Measurements from ENCODE around the gene SGK1. TPM values are rescaled to one million over a fixed set of nuclear protein-coding genes. Genes with fewer than 3 reads are reported as not detected.

SGK1 gene
- total RNA-seq, 4 donors from 2014 or later, result 46.2 to 1,239 (median 876) TPM

DNA sequence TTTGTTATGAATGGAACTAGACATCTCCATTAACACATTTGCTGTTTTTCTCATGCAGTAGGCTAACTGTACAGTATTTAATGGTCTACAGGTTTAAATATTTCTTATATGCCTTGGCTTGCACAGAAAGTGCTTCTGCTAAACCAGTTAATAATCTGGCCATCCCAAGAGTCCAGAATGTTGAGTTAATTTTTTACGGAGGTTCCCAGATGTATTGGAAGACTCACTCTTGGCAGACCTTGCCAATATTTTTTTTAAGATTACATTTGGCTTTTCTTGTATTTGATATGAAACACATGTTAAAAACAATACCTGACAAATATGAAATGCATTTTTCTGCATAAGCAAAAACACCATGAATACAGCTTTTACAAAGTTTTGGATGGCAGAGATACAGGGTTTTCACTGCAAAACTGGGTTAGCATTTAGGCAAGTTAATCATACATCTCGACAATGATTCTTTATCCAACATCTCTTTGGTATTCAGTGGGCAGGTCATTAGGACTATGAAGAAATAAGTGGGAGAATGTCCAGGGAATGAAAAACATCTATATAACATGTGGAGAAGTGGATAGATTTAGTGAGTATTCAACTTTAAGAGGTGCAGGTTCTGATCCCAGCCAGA is 94.0 kb downstream of the SGK1 start:
- in situ Hi-C loops (cut with MboI; ENCODE audit: low pct_ligation_motif_present in 1 of 4, low pct_unique_long_range_greater_than_20kb in 1 of 4, low sequenced_read_pairs in 3 of 4), result no loop called here
- WGBS, 2 donors (ENCODE audit: low coverage in 1 of 2), result 72 to 80% methylated on average over 2 of the region's 2 CpGs

DNA sequence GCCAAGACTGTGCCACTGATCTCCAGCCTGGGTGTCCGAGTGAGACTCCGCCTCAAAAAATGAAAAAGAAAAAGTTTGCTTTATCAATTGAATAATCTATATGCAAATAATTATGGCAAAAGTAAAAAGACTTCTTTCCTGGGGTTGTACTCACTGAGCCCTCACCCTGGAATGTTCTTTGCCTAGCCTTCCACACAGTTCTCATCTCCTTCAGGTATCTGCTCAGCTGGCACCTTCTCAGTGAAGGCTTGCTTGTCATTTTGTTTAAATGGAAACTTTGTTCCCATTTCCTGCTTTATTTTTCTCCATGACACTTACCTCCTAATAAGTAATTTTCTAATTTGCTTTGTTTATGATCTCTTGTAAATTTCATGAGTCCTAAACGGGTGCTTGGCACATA is 96.7 kb downstream of the SGK1 start:
- in situ Hi-C loops (cut with MboI; ENCODE audit: low pct_ligation_motif_present in 1 of 4, low pct_unique_long_range_greater_than_20kb in 1 of 4, low sequenced_read_pairs in 3 of 4) (no loop called here), intact Hi-C loops (cut with DNase I; ENCODE audit: low total_unique reads) (no loop called here)
- DNase-seq, result no peak
- no peak overlapping the region for H3K4me3 ChIP-seq
- H3K27ac ChIP-seq, result no peak overlapping the region
- no peaks in the 10 kb centered on the region for H3K9me3 ChIP-seq
- 65 to 80% methylated on average over 2 to 3 of the region's 3 CpGs for WGBS, 2 donors (ENCODE audit: low coverage in 1 of 2)
- no peak for TF ChIP-seq POLR2A (IDR thresholded peaks at IDR 0.05)
- no peak for TF ChIP-seq POLR2AphosphoS5 (IDR thresholded peaks at IDR 0.05)
- no peak for TF ChIP-seq EP300 (IDR thresholded peaks at IDR 0.05; ENCODE audit: low read depth)
- H3K36me3 ChIP-seq, result no peaks in the 10 kb centered on the region
- no peaks in the 10 kb centered on the region for H3K27me3 ChIP-seq
- peaks cover 0 to 2% (median 0%) of the 10 kb centered on the region in 4 donors for H3K4me1 ChIP-seq

More for the DNA sequence above, 94.0 kb downstream of the SGK1 start:
- no peak for DNase-seq
- no peaks in the 10 kb centered on the region for H3K4me1 ChIP-seq
- H3K27me3 ChIP-seq, result no peaks in the 10 kb centered on the region
- no peaks in the 10 kb centered on the region for H3K36me3 ChIP-seq
- no peaks in the 10 kb centered on the region for H3K9me3 ChIP-seq
- TF ChIP-seq POLR2A (IDR thresholded peaks at IDR 0.05) (no peak), POLR2AphosphoS5 (IDR thresholded peaks at IDR 0.05) (no peak), EP300 (IDR thresholded peaks at IDR 0.05; ENCODE audit: low read depth) (no peak)
- TF ChIP-seq, protein P1, sequence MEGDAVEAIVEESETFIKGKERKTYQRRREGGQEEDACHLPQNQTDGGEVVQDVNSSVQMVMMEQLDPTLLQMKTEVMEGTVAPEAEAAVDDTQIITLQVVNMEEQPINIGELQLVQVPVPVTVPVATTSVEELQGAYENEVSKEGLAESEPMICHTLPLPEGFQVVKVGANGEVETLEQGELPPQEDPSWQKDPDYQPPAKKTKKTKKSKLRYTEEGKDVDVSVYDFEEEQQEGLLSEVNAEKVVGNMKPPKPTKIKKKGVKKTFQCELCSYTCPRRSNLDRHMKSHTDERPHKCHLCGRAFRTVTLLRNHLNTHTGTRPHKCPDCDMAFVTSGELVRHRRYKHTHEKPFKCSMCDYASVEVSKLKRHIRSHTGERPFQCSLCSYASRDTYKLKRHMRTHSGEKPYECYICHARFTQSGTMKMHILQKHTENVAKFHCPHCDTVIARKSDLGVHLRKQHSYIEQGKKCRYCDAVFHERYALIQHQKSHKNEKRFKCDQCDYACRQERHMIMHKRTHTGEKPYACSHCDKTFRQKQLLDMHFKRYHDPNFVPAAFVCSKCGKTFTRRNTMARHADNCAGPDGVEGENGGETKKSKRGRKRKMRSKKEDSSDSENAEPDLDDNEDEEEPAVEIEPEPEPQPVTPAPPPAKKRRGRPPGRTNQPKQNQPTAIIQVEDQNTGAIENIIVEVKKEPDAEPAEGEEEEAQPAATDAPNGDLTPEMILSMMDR (IDR thresholded peaks at IDR 0.05), result no peak
- no peak overlapping the region for H3K4me3 ChIP-seq
- H3K27ac ChIP-seq, result no peak overlapping the region
- intact Hi-C loops (cut with DNase I; ENCODE audit: low total_unique reads), result no loop called here

DNA sequence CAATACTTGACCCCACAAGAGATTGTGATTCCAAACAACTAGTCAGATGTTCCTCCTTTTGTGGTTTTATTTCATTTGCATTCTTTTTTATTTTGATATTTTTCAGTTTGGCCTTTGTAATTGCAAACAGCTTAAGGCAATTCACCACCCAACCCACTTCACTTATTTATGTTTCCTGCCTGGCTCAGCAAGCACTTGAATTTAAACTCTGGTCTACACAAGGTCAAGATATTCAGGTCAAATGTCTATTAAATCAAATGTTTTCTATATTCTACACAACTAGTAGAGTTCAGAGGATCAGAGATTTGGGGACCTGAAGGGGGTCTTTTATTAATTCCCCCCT is 100.1 kb downstream of the SGK1 start:
- no peak overlapping the region for H3K27ac ChIP-seq
- peaks cover 0 to 2% (median 0%) of the 10 kb centered on the region in 4 donors for H3K4me1 ChIP-seq
- no peak for DNase-seq
- no peaks in the 10 kb centered on the region for H3K36me3 ChIP-seq
- intact Hi-C loops (cut with DNase I; ENCODE audit: low total_unique reads) (no loop called here), in situ Hi-C loops (cut with MboI; ENCODE audit: low pct_ligation_motif_present in 1 of 4, low pct_unique_long_range_greater_than_20kb in 1 of 4, low sequenced_read_pairs in 3 of 4) (no loop called here)
- TF ChIP-seq EP300 (IDR thresholded peaks at IDR 0.05; ENCODE audit: low read depth) (no peak), POLR2AphosphoS5 (IDR thresholded peaks at IDR 0.05) (no peak)
- TF ChIP-seq, protein P1 (IDR thresholded peaks at IDR 0.05), result no peak
- no peak overlapping the region for H3K4me3 ChIP-seq
- H3K27me3 ChIP-seq, result no peaks in the 10 kb centered on the region
- no peaks in the 10 kb centered on the region for H3K9me3 ChIP-seq

DNA sequence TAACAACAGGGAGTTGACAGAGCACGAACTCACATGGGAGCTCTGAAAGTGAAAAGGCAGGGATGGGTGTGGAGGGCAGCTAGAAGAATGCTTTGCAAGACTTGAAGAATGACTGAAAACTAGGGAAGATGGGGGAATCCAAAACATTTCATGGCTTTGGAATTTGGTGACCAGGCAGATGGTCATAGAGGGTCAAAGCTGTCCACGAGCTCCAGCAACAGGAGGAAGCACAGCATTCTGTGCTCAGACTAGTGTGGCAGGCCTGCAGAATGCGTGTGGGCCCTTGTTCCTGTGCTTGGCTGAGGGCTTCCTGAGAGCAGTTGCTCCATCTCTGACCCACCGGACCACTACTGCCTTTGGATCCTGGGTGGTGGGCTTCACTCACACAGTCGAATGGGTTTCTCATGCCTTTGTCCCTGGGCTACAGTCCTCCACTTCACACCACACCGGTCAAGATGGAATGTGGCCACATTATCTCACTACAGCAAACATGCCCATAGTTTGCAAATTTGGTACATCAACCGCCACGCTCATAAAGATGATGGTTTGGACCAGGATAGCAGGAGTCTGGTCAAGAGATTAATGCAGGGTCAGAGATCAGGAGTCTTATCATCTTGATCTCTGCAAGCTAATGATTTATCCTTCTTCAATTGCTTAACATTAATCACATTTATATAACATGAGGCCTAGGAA is 100.7 kb downstream of the SGK1 start:
- in situ Hi-C loops (cut with MboI; ENCODE audit: low pct_ligation_motif_present in 1 of 4, low pct_unique_long_range_greater_than_20kb in 1 of 4, low sequenced_read_pairs in 3 of 4), result no loop called here
- TF ChIP-seq, protein P1 (IDR thresholded peaks at IDR 0.05), result no peak
- TF ChIP-seq POLR2AphosphoS5 (IDR thresholded peaks at IDR 0.05) (no peak), POLR2A (IDR thresholded peaks at IDR 0.05) (no peak), EP300 (IDR thresholded peaks at IDR 0.05; ENCODE audit: low read depth) (no peak)
- no peak for DNase-seq
- H3K4me1 ChIP-seq, result peaks cover 0 to 2% (median 0%) of the 10 kb centered on the region in 4 donors
- H3K9me3 ChIP-seq, result no peaks in the 10 kb centered on the region
- WGBS, 2 donors (ENCODE audit: low coverage in 1 of 2), result 89 to 93% methylated on average over 3 to 8 of the region's 8 CpGs
- H3K36me3 ChIP-seq, result no peaks in the 10 kb centered on the region
- H3K27me3 ChIP-seq, result no peaks in the 10 kb centered on the region
- intact Hi-C loops (cut with DNase I; ENCODE audit: low total_unique reads), result no loop called here
- H3K27ac ChIP-seq, result no peak overlapping the region
- H3K4me3 ChIP-seq, result no peak overlapping the region
